GM08714 (cell line): ENCODE results near the gene TOM1L2.

Experiments
- H3K4me3 ChIP-seq: fragments of 200-500 bp; sonication (Bioruptor generic); 2 replicates; pipeline ENCODE4 v1.5.1; 2014; ENCODE audit warnings: mild to moderate bottlenecking, low read length, inconsistent platforms
- ZNF274 ChIP-seq: IDR thresholded peaks from 2 replicates; pipeline ENCODE4 v1.6.1; 2012; ENCODE audit warnings: mild to moderate bottlenecking, low read depth, low read length

TOM1L2 gene

DNA sequence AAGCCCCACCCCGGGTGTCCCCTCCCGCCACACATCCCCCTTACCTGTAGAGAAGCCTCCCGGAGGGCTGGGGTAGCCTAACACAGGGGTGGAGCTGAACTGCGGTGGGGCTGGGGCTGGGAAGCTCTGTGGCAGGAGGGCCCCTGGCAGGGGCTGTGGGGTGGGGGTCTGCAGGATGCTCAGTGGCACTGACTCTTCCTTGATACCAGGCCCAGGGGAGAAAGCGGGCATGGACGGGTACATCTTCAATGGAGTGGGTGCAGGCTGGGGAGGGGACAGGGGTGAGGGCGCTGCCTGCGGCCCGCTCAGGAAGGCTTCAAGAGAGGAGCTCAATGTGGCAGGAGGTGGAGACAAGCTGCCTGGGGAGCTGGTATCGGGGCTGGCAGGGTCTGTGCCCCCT lies 152.2 kb downstream of the TOM1L2 start:
- no peak for TF ChIP-seq ZNF274
- H3K4me3 ChIP-seq: no peak overlapping the region

DNA sequence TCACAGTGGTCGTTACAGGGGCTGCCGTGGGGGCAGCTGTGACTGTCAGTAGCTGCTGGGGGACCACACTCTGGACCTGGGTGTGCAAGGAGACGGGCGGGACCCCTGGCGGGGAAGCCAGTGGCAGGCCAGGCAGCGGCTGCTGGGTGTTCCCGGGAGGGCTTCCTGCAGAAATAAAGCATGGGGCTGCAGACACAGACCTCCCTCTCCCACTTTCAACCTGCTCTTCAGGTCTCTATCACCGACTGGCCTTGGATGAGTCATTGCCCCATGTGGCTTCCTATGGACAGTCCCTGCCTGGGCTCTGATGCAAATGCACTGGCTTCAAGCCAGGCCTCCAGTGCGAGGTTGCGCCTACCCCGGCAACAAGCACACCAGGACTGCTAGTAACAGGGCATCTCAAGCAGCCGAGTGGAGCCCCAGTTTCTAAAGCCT lies 152.6 kb downstream of the TOM1L2 start:
- TF ChIP-seq ZNF274: no peak
- no peak overlapping the region for H3K4me3 ChIP-seq

DNA sequence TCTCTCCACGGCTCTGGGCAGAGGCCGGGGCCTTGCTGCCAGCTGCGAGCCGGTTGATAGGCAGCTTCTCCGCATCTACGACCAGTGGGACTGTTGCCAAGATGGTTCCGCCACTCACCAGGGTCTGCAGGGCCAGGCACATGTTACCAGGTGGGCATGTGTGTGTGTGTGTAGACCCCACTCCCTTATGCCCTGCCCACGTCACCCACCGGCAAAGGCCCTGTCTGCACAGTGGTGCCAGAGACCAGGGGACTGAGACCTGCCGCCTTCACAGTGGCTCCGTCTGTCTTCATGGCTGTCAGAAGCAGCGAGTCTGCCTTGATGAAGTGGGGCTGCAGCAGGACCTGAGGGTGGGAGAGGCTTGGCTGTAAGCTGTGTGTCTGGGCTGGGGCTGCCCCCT lies 153.1 kb downstream of the TOM1L2 start:
- H3K4me3 ChIP-seq: no peak overlapping the region
- TF ChIP-seq ZNF274: no peak

DNA sequence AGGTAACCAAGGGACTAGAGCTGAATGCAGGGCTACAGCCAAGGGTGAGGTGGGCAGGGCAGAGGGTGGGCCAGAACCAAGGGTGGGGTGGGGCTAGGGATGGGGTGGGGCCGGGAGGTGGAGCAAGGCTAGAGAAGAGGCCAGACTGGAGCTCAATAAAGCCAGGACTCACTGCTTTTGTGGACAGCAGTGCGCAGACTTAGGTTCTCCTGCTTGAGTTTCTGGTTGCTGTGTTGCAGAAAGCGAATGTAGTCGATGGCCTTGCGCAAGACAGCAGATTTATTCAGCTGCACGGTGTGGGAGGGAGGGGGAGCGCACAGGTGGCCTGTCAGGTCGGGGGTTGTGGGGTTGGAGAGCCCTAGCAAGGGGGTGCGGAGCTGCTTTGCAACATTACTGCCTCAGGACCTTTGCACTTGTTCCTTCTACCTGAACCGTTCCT lies 154.1 kb downstream of the TOM1L2 start:
- no peak overlapping the region for H3K4me3 ChIP-seq
- TF ChIP-seq ZNF274: no peak

DNA sequence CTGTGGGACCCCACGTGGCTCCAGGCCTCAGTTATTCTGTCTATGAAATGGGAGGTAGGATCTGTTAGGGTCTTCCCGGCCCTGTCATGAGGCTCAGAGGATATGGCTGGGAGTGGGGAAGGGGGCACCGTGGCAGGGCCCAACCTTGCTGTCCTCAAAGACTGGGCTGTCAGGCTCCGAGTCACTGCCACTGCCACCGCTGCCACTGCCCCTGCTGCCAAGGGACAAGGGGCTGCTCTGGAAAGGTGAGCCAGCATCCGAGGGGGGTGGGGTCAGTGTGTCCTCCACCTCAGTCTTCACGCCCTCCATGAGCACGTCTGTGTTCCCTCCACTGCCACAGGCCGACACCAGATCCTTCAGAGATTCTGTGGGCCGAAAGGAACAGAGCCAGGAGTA lies 154.7 kb downstream of the TOM1L2 start:
- no peak overlapping the region for H3K4me3 ChIP-seq
- TF ChIP-seq ZNF274: no peak

DNA sequence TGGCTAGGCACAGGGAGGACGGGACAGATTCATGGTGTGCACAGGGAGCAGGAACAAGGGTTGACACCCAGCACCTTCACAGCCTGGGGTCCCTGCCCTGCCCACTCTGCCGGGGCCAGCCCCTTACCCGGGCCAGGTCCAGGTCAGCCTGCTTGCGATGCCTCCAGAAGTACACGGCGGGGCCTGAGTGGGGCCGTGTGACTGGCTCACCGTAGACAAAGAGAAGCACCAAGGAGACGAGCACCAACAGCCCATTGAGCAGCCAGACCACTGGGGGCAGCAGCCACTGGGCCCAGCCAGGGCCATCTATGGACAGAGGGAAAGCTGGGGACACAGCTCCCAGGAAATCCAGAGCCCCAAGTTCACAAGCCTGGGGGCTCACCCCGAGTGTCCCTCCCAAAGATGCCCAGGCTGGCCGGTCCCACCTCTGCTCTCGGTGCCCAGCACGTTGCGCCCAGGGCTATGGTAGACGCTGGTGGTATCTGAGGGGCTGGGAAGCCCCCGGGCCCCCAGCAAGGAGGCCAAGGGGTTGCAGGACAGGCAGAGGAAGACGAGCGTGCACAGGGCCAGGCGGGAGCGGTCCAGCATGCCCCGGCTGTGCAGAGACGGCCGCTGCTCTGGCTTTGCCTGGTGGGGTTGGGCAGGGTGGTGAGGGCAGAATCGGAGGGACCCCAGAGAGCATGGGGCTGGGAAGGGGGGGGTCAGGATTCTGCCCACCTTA lies 155.2 kb downstream of the TOM1L2 start:
- no peak for TF ChIP-seq ZNF274
- H3K4me3 ChIP-seq: no peak overlapping the region

DNA sequence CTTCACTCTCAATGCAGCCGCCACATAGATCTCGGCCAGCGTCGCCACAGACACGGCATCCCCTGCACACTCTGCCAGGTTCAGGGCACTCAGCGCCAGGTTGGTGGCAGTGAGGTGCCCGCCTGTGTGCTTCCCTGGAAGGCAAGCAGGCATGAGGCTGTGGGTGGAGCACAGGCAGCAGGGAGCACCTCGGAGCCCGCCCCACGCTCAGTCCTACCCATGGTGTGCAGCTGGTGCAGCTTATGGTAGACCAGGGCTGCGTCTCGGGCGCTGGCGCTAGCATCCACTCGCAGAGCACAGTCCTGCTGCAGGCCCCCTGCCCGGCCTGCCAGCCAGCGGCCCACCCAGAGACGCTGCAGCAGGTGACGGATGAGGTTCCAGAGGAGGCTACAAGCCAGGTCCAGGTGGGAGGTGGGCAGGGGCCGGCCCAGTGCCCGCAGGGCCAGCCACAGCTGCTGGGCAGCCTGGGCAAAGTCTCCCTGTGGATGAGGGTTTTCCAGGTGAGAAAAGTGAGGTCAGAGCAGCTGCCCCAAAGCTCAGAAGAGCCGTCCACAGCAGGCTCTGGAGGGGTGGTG lies 155.9 kb downstream of the TOM1L2 start:
- no peak overlapping the region for H3K4me3 ChIP-seq
- TF ChIP-seq ZNF274: no peak

DNA sequence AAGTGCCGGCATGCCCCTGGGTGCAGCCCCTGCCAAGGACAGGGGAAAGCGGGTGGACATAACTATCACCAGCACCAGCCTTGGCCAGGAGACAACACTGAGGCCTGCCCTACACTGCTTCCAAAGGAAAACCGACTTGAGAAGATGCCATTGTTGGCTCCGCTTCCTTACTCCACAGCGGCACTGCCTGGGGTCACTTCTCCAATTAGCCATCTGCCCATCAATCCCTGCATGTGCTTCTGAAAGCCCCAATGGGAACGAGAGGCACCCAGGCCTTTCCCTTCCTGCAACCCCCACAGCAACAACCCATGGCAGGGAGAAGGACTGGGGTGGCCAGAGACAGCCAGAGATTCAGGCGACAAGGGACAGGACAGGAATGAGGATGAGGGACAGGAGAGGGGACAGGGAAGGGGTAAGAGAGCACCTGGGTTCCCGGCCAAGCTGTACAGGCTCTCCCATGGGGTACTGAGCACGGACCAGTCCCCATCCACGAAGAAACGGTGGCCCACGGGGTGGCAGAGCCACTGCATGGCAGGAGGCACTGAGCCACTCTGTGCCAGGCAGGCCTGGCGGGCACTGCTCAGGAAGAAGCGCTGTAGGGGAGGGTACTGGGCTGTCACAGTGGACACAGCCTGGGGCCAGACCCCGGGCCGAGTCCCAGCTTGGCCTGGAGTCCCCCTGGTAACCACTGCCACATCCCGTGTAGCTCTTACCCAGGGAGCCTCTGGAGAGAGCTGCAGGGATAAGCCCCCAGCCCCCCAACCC lies 156.6 kb downstream of the TOM1L2 start:
- H3K4me3 ChIP-seq: no peak overlapping the region
- TF ChIP-seq ZNF274: no peak

DNA sequence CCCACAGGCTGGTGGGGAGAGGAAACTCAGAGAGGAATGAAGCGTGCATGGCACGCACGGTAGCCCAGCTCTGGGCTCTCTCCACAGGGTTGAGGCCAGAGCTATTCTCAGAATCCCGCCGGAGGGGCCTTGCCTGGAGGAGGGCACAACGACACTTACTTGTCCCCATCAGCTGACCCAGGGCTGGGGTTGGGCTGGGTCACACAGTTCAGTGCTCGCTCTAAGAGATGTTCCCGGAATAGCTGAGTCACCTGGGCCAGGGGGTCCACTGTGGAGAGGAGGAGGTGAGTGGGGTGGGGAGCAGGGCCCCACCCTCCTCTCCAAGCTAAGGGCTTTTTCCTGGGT lies 157.2 kb downstream of the TOM1L2 start:
- no peak for TF ChIP-seq ZNF274
- H3K4me3 ChIP-seq: no peak overlapping the region

DNA sequence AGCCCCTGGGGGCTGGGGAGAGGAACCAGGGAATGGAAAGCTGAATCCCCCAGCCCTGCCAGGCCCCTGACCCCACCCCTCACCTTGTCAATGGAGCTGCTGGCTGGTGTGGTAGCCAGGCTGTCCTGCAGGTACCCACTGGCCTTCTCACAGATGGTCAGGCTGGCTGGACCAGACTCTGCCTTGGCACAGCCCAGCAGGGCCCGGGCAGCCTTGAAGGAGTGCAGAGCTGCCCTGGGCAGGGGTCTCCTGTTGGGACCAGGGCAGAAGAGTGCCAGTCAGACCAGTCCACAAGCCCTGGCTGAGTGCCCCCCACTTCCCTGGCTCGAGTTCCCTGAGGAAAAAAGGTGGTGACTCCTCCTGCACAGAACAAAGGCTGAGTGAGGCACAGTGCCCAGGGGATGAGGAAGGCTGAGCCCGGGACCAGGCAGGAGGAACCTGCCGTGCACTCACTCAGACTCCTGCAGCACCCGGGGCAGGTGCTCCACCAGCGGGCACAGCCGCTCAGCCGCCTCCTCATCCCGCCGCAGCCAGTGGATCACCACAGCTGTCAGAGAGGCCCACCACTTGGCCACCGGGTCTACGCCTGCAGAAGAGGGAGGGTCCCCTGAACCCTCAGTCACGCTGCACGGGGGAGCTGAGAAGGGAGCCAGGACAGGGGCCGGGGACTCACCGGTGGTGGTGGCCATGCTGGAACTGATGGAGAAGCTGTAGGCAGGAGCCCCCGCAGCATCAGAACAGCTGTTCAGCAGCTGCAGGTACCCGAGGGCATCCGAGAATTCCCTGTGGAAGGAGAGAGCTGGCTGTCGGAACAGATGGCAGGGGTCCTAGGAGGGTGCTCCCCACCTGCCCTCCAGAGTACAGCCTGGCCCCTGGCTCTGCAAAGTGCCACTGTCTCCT lies 157.8 kb downstream of the TOM1L2 start:
- no peak for TF ChIP-seq ZNF274
- no peak overlapping the region for H3K4me3 ChIP-seq

DNA sequence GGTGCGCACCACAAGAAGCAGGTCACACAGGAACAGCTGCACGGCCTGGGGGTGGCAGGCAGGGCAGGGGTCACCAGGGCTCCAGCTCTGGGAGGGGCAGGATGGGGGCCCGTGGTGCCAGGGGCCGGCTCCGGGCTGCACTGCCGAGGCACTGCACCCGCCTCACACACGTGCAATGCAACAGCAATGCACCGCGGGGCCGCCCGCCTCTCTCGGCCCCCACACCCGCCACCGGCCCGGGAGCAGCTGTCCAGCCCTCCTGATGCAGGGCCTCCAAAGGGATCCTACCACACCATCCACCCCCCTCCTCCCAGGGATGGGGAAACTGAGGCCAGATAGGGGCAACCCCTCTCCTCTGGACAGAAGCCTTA lies 158.5 kb downstream of the TOM1L2 start:
- H3K4me3 ChIP-seq: no peak overlapping the region
- no peak for TF ChIP-seq ZNF274

DNA sequence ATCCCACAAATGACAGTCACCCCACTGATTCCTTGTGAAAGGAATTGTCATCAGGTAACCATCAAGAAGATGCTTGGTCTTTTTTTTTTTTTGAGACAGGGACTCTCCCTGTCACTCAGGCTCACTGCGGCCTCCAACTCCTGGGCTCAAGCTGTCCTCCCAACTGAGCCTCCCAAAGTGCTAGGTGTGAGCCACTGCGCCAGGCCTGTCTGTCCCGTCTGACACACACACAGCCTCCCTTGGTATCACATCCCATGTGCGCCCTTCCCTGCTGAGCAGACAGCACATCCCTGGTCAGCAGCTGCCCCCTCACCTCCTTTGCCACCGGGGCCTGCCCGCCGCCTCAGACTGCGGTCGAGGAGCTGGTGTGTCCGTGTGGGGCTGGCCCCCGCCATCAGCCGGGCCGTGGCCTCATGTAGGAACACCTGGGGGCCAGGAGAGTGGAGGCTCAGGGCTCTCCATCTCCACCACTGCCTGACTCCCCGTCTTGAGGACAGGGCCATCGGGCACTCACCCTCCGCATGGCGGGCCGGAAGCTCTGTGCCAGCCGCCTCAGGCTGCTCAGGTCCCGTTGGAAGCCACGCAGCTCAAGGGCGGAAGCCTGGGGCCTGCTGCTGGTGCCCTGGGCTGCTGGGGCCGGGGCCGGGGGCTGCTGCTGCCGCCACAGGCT lies 159.0 kb downstream of the TOM1L2 start:
- no peak for TF ChIP-seq ZNF274
- no peak overlapping the region for H3K4me3 ChIP-seq

DNA sequence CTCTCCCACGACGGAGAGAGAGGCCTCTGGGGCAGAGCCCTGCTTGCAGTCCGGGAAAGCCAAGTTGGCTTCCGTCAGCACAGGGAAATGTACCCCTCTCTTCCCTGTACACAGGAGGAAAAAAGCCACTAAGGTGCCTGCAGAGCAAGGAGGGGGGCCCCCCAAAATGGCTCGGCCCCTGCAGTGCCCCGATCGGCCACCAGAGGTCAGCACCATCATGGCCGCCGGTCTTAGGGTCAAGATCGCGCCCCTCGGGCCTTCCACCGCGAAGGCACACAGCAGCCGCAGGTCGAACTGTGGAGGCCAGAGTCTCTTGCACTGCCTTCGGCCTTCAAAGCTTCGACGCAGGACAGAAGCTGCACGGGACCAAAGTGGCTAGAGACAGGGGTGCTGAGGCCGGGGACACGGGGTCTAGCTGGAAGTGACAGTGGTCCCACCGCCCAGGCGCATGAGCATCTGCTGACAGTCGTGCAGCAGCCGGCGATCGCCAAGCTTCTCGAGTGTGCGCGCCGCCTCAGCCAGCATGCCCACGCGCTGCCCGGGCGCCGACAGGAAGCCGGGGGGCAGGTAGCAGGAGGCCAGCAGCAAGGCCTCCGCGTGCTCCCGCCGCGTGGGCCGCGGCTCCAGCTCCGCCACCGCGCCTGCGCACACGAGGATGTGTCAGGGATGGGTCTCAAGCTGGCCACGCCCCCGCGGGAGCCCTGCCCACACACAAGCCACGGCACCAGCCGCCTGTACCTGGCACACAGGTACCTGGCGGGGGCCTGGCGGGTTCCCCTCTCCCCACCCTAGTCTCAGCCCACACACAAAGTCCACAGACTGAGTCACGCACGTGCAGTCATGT lies 159.8 kb downstream of the TOM1L2 start:
- TF ChIP-seq ZNF274: no peak
- no peak overlapping the region for H3K4me3 ChIP-seq
